Right lobe of liver (tissue), 6 donors: ENCODE results near the gene MPDZ. TPM values are rescaled to one million over a fixed set of nuclear protein-coding genes. Genes with fewer than 3 reads are reported as not detected.

Source experiments
- ATAC-seq, 4 donors: fragments of 200-7000 bp; cut with Tn5 transposase; one replicate each; pipeline ENCODE4 v1.9.1; 2020; ENCODE audit warnings: mild to moderate bottlenecking in 4 of 4, moderate library complexity in 4 of 4
- DNase-seq, 3 donors: peaks; one replicate each; pipeline ENCODE4 v3.0.0-alpha.2; 2020
- H3K27ac ChIP-seq, 3 donors: fragments of 200-600 bp; one replicate each; pipeline ENCODE4 v1.8.0; 2022
- H3K27me3 ChIP-seq, 2 donors: fragments of 200-600 bp; one replicate each; pipeline ENCODE4 v1.8.0; 2022
- H3K36me3 ChIP-seq, 4 donors: fragments of 200-600 bp; sonication (generic) in 1 of 4; one replicate each; pipeline versions ENCODE4 v1.5.1 to v1.8.0; 2017 to 2022; ENCODE audit warnings: control low read depth in 1 of 4
- H3K4me1 ChIP-seq, 4 donors: fragments of 200-600 bp; sonication (generic) in 1 of 4; one replicate each; pipeline versions ENCODE4 v1.5.1 to v1.8.0; 2017 to 2022; ENCODE audit warnings: control low read depth in 1 of 4
- H3K4me3 ChIP-seq, 3 donors: fragments of 200-600 bp; one replicate each; pipeline ENCODE4 v1.8.0; 2022
- H3K9me3 ChIP-seq, 4 donors: fragments of 200-600 bp; sonication (generic) in 1 of 4; one replicate each; pipeline versions ENCODE4 v1.5.1 to v1.8.0; 2017 to 2022; ENCODE audit warnings: control low read depth in 1 of 4
- POLR2A ChIP-seq: fragments of 450-650 bp; IDR thresholded peaks from one replicate; pipeline ENCODE4 v1.6.1; 2017; ENCODE audit warnings: antibody characterized with exemption, mild to moderate bottlenecking
- WGBS: methylation state at CpG from one replicate; pipeline ENCODE4 v1.1.6; 2018; ENCODE audit warnings: low coverage, low lambda C conversion rate; ENCODE audit not compliant: insufficient coverage; ENCODE audit errors: missing lambda C conversion rate; 5-methylcytosine and 5-hydroxymethylcytosine counted together
- intact Hi-C, 2 donors: fragments of 100-400 bp; cut with DNase I; formaldehyde crosslinking; loops; one replicate each; pipeline versions ENCODE4 v1.11.2 to v1.14.1; 2022
- total RNA-seq, 6 experiments: library from RNA; depleted of rRNA in 2 of 6; stranded (reverse); fragments of >200 nt in 2 of 6; fragmentation: NEBNext Ultra II Directional in 3 of 6; extraction: Animal tissue kit (Norgen Biotek cat#: 25700) in 3 of 6; gene quantifications; one replicate each; pipeline versions ENCODE4 v1.1.0 to v1.2.4, GENCODE V29; 2016 to 2023
- TF ChIP-seq, protein P1 (sequence below), 4 donors: fragments of 200-600 bp in 3 of 4; fragments of 450-650 bp in 1 of 4; IDR thresholded peaks; one replicate each; pipeline versions ENCODE4 v1.5.1 to v1.8.0; 2016 to 2022; ENCODE audit warnings: antibody characterized with exemption in 4 of 4, mild to moderate bottlenecking in 2 of 4
- donor health status: DM: no; HTN: yes; CAD: no.
- donor health status: DM: no; HTN: no; CAD: no.
- donor health status: DM: no; HTN: no; CAD: no.
- donor health status: DM: no; HTN: yes; CAD: no.
- donor health status: DM: no; HTN: yes; CAD: no.

MPDZ gene
- total RNA-seq, 6 experiments from 2014 or later = 29.3 to 62.8 (median 49.3) TPM

DNA sequence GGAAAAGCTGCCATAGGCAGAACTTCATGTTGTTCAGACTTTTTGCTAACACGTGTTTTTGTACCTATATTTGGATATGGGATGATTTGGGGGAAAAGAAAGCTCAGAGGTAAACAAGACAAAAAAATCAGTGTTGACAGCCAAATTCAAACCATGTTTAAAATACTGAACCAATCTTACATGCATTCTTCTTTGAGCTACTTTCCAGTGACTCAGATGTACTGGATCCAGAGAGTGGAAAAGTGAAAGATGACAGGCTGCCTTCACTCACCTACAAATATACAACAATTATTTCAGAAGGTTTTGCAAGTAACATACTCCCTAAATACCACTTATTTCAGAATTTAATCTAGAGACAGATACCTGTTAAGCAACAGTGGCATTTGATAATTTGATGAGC is 165.7 kb downstream of the MPDZ start:
- no peak for TF ChIP-seq POLR2A
- TF ChIP-seq, protein P1, sequence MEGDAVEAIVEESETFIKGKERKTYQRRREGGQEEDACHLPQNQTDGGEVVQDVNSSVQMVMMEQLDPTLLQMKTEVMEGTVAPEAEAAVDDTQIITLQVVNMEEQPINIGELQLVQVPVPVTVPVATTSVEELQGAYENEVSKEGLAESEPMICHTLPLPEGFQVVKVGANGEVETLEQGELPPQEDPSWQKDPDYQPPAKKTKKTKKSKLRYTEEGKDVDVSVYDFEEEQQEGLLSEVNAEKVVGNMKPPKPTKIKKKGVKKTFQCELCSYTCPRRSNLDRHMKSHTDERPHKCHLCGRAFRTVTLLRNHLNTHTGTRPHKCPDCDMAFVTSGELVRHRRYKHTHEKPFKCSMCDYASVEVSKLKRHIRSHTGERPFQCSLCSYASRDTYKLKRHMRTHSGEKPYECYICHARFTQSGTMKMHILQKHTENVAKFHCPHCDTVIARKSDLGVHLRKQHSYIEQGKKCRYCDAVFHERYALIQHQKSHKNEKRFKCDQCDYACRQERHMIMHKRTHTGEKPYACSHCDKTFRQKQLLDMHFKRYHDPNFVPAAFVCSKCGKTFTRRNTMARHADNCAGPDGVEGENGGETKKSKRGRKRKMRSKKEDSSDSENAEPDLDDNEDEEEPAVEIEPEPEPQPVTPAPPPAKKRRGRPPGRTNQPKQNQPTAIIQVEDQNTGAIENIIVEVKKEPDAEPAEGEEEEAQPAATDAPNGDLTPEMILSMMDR (IDR thresholded peaks at IDR 0.05) = no peak
- intact Hi-C loops = no loop called here
- no peak for ATAC-seq
- Histone ChIP-seq H3K4me3 (no peak overlapping the region), H3K4me1 (peaks cover 0 to 25% (median 10%) of the 10 kb centered on the region in 4 donors), H3K9me3 (no peaks in the 10 kb centered on the region), H3K27ac (no peak overlapping the region), H3K36me3 (peaks cover 0 to 16% (median 8%) of the 10 kb centered on the region in 4 donors), H3K27me3 (no peaks in the 10 kb centered on the region)
- 63% methylated on average over 1 of the region's 1 CpG for WGBS
- no peak for DNase-seq

- Histone ChIP-seq H3K27me3 (no peaks in the 10 kb centered on the region), H3K36me3 (peaks cover 0 to 20% (median 8%) of the 10 kb centered on the region in 4 donors), H3K27ac (no peak overlapping the region), H3K4me1 (peaks cover 0 to 25% (median 10%) of the 10 kb centered on the region in 4 donors), H3K4me3 (no peak overlapping the region), H3K9me3 (no peaks in the 10 kb centered on the region)
- no peak for DNase-seq
- intact Hi-C loops = no loop called here
- 42% methylated on average over 3 of the region's 3 CpGs for WGBS
- TF ChIP-seq POLR2A = no peak
- TF ChIP-seq, protein P1 (IDR thresholded peaks at IDR 0.05) = no peak
- no peak for ATAC-seq
Observed at GRCh38 chr9:13113216-13113615, 166.3 kb downstream of the MPDZ start.

DNA sequence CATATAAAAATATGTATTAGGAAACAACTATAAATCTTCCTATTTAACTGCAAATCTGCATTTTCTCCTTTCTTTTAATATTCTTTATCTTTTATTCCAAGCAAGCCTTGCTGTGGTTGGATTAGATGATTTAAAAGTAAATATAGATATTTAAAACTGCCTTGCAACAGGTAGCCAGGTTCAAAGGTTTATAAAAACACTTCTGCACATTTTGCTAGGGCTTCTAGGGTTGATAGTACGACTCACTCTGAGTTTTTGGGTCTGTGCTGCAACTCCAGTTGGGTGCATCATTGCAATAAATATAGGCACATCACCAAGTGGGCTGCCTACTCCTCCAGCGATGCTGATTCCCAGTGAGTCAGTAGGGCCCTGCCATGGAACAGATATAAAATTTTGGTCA is 167.7 kb downstream of the MPDZ start:
- intact Hi-C loops = no loop called here
- ATAC-seq = peak; percentile 39 to 76 (median 66)
- H3K4me3 ChIP-seq = no peak overlapping the region
- H3K27me3 ChIP-seq = no peaks in the 10 kb centered on the region
- no peak for TF ChIP-seq POLR2A
- TF ChIP-seq, protein P1 (IDR thresholded peaks at IDR 0.05) = no peak
- H3K36me3 ChIP-seq = peaks cover 0 to 28% (median 11%) of the 10 kb centered on the region in 4 donors
- no peak for DNase-seq
- H3K4me1 ChIP-seq = peaks cover 0 to 25% (median 10%) of the 10 kb centered on the region in 4 donors
- H3K9me3 ChIP-seq = no peaks in the 10 kb centered on the region
- WGBS = 47% methylated on average over 2 of the region's 2 CpGs
- peak overlapping the region in 2 of 3 donors; percentile 42 to 51 for H3K27ac ChIP-seq

GRCh38 chr9:13110766-13111417 is 168.6 kb downstream of the MPDZ start:
- TF ChIP-seq, protein P1 (IDR thresholded peaks at IDR 0.05) = no peak
- no peak for TF ChIP-seq POLR2A
- ATAC-seq (peak; percentile 91 to 97 (median 94)), DNase-seq (peak; percentile 54 to 80 (median 64))
- H3K27me3 ChIP-seq = no peaks in the 10 kb centered on the region
- H3K9me3 ChIP-seq = no peaks in the 10 kb centered on the region
- peak overlapping the region in 2 of 3 donors; percentile 42 to 51 for H3K27ac ChIP-seq
- H3K4me1 ChIP-seq = peaks cover 0 to 25% (median 10%) of the 10 kb centered on the region in 4 donors
- H3K4me3 ChIP-seq = no peak overlapping the region
- intact Hi-C loops = no loop called here
- 9% methylated on average over 3 of the region's 3 CpGs for WGBS
- peaks cover 0 to 36% (median 16%) of the 10 kb centered on the region in 4 donors for H3K36me3 ChIP-seq
